22Rv1 (cell line): ENCODE data around the gene TMEM94.

Experiments
- ZFX ChIP-seq: fragments of 450-650 bp; IDR thresholded peaks from 2 replicates; pipeline ENCODE4 v1.6.1; 2017; ENCODE audit warnings: antibody characterized with exemption, borderline replicate concordance
- TF ChIP-seq, protein P1 (sequence below): fragments of 450-650 bp; IDR thresholded peaks from 2 replicates; pipeline ENCODE4 v1.5.1; 2017; ENCODE audit warnings: mild to moderate bottlenecking

GRCh38 chr17:75547091-75547490 is 90.7 kb downstream of the TMEM94 start:
- no peak for TF ChIP-seq ZFX
- TF ChIP-seq, protein P1, sequence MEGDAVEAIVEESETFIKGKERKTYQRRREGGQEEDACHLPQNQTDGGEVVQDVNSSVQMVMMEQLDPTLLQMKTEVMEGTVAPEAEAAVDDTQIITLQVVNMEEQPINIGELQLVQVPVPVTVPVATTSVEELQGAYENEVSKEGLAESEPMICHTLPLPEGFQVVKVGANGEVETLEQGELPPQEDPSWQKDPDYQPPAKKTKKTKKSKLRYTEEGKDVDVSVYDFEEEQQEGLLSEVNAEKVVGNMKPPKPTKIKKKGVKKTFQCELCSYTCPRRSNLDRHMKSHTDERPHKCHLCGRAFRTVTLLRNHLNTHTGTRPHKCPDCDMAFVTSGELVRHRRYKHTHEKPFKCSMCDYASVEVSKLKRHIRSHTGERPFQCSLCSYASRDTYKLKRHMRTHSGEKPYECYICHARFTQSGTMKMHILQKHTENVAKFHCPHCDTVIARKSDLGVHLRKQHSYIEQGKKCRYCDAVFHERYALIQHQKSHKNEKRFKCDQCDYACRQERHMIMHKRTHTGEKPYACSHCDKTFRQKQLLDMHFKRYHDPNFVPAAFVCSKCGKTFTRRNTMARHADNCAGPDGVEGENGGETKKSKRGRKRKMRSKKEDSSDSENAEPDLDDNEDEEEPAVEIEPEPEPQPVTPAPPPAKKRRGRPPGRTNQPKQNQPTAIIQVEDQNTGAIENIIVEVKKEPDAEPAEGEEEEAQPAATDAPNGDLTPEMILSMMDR, result no peak
